Neural cell (in vitro differentiated cells): Measurements from ENCODE around the gene G6PD. TPM values are rescaled to one million over a fixed set of nuclear protein-coding genes. Genes with fewer than 3 reads are reported as not detected.

Source experiments
- H2AFZ ChIP-seq: fragments of 200-600, 300-800 bp; sonication (generic), shearing (Covaris generic); 2 replicates; pipeline ENCODE4 v1.6.0; 2014; ENCODE audit warnings: low read depth, mild to moderate bottlenecking, antibody characterized with exemption, low read length, moderate library complexity
- H3F3A ChIP-seq: fragments of 200-600 bp; shearing (Covaris generic); 2 replicates; pipeline ENCODE4 v1.6.1; 2016; ENCODE audit warnings: mild to moderate bottlenecking, moderate library complexity, mixed read lengths, antibody characterized with exemption, low read length; ENCODE audit not compliant: insufficient read depth, poor library complexity, severe bottlenecking
- H3K27ac ChIP-seq: fragments of 200-600, 300-800 bp; sonication (generic), shearing (Covaris generic); 2 replicates; pipeline ENCODE4 v1.5.1; 2014; ENCODE audit warnings: mild to moderate bottlenecking, low read length, moderate library complexity
- H3K27me3 ChIP-seq: fragments of 300-800, 200-600 bp; sonication (generic), shearing (Covaris generic); 2 replicates; pipeline ENCODE4 v1.6.0; 2014; ENCODE audit warnings: mild to moderate bottlenecking, low read depth, low read length, moderate library complexity; ENCODE audit not compliant: insufficient read depth
- H3K36me3 ChIP-seq: fragments of 300-800, 200-600 bp; sonication (generic), shearing (Covaris generic); 2 replicates; pipeline ENCODE4 v1.5.1; 2014; ENCODE audit warnings: mild to moderate bottlenecking, antibody characterized with exemption, low read length, moderate library complexity; ENCODE audit not compliant: insufficient read depth
- H3K4me2 ChIP-seq: fragments of 300-800, 200-600 bp; sonication (generic), shearing (Covaris generic); 2 replicates; pipeline ENCODE4 v1.6.0; 2014; ENCODE audit warnings: mild to moderate bottlenecking, low read length
- H3K4me3 ChIP-seq: fragments of 300-800, 200-600 bp; sonication (generic), shearing (Covaris generic); 2 replicates; pipeline ENCODE4 v1.5.1; 2014; ENCODE audit warnings: mild to moderate bottlenecking, low read length, moderate library complexity
- H3K79me2 ChIP-seq: fragments of 200-600 bp; shearing (Covaris generic); replicated peaks from 2 replicates; pipeline ENCODE4 v1.6.0; 2014; ENCODE audit warnings: mild to moderate bottlenecking, low read length, moderate library complexity; ENCODE audit not compliant: insufficient read depth
- H3K9ac ChIP-seq: fragments of 300-800, 200-600 bp; sonication (generic), shearing (Covaris generic); 2 replicates; pipeline ENCODE4 v1.6.1; 2016; ENCODE audit warnings: mild to moderate bottlenecking, low read length, mixed read lengths
- H3K9me2 ChIP-seq: fragments of 200-600 bp; shearing (Covaris generic); 2 replicates; pipeline ENCODE4 v1.6.1; 2016; ENCODE audit warnings: mild to moderate bottlenecking, low read length, mixed read lengths; ENCODE audit not compliant: insufficient read depth
- H3K9me3 ChIP-seq: fragments of 200-600, 300-800 bp; sonication (generic), shearing (Covaris generic); 2 replicates; pipeline ENCODE4 v1.6.1; 2016; ENCODE audit warnings: mild to moderate bottlenecking, mixed run types, low read length, moderate library complexity, mixed read lengths
- H4K20me1 ChIP-seq: fragments of 200-600 bp; shearing (Covaris generic); 2 replicates; pipeline ENCODE4 v1.6.1; 2016; ENCODE audit warnings: mild to moderate bottlenecking, mixed run types; ENCODE audit not compliant: insufficient read depth
- CTCF ChIP-seq: fragments of 450-650 bp; IDR thresholded peaks from 2 replicates; pipeline ENCODE4 v1.5.1; 2014; ENCODE audit warnings: antibody characterized with exemption, mild to moderate bottlenecking, moderate library complexity; ENCODE audit not compliant: poor library complexity, severe bottlenecking
- EP300 ChIP-seq: fragments of 450-650 bp; conservative IDR thresholded peaks from 2 replicates; pipeline ENCODE4 v1.6.1; 2014; ENCODE audit warnings: antibody characterized with exemption, mild to moderate bottlenecking, moderate library complexity; ENCODE audit not compliant: poor library complexity, severe bottlenecking
- EZH2 ChIP-seq: fragments of 200-600, 300-800 bp; shearing (Covaris generic), sonication (generic); IDR thresholded peaks from 2 replicates; pipeline ENCODE4 v1.6.1; 2014; ENCODE audit warnings: antibody characterized with exemption, low read length, borderline replicate concordance, mild to moderate bottlenecking; ENCODE audit not compliant: insufficient read depth, poor library complexity, severe bottlenecking
- MXI1 ChIP-seq: fragments of 450-650 bp; conservative IDR thresholded peaks from 2 replicates; pipeline ENCODE4 v1.6.1; 2014; ENCODE audit warnings: antibody characterized with exemption, mild to moderate bottlenecking; ENCODE audit not compliant: poor library complexity, severe bottlenecking
- POLR2AphosphoS5 ChIP-seq: IDR thresholded peaks from 2 replicates; pipeline ENCODE4 v1.6.1; 2012
- RAD21 ChIP-seq: fragments of 450-650 bp; conservative IDR thresholded peaks from 2 replicates; pipeline ENCODE4 v1.6.1; 2014; ENCODE audit warnings: antibody characterized with exemption, mild to moderate bottlenecking, moderate library complexity
- REST ChIP-seq: IDR thresholded peaks from 2 replicates; pipeline ENCODE4 v1.6.1; 2012; ENCODE audit warnings: borderline replicate concordance
- SMC3 ChIP-seq: fragments of 450-650 bp; conservative IDR thresholded peaks from 2 replicates; pipeline ENCODE4 v1.6.1; 2014; ENCODE audit warnings: antibody characterized with exemption, mild to moderate bottlenecking, moderate library complexity; ENCODE audit not compliant: poor library complexity
- TAF1 ChIP-seq: IDR thresholded peaks from 2 replicates; pipeline ENCODE4 v1.6.1; 2012; ENCODE audit warnings: low read depth
- polyA plus RNA-seq: library from polyadenylated mRNA; depleted of rRNA; stranded (reverse); fragments of >200 nt; gene quantifications from 2 replicates; pipeline ENCODE4 v1.2.3, GENCODE V29; 2014

The G6PD gene
- polyA plus RNA-seq, 1 donor from 2014 or later, result 18.8 TPM

GRCh38 chrX:154488336-154489075, 58.1 kb downstream of the G6PD start:
- Histone ChIP-seq H3K4me2 (no peak overlapping the region), H3K27ac (no peak overlapping the region), H3K9ac (no peak overlapping the region)

More at GRCh38 chrX:154488336-154489075, 58.1 kb downstream of the G6PD start:
- H4K20me1 ChIP-seq, result no peaks in the 10 kb centered on the region
- no peaks in the 10 kb centered on the region for H3K27me3 ChIP-seq
- no peaks in the 10 kb centered on the region for H3K36me3 ChIP-seq
- H3K9me3 ChIP-seq, result no peaks in the 10 kb centered on the region
- H3F3A ChIP-seq, result no peaks in the 10 kb centered on the region
- no peak overlapping the region for H2AFZ ChIP-seq
- H3K9me2 ChIP-seq, result no peaks in the 10 kb centered on the region
- TF ChIP-seq CTCF, result no peak
- no peak for TF ChIP-seq SMC3
- TF ChIP-seq MXI1, result no peak
- TF ChIP-seq REST, result no peak
- no peak for TF ChIP-seq EZH2
- no peak for TF ChIP-seq RAD21
- TF ChIP-seq POLR2AphosphoS5, result no peak
- no peak for TF ChIP-seq TAF1
- TF ChIP-seq EP300, result no peak
- no peak overlapping the region for H3K4me3 ChIP-seq
- H3K79me2 ChIP-seq, result no peaks in the 10 kb centered on the region
